GM19455 (cell line): ENCODE data around the gene PTPN22.

Experiments
- ATAC-seq: cut with Tn5 transposase; IDR thresholded peaks from one replicate; pipeline ENCODE4 v1.9.1; 2021; ENCODE audit not compliant: unreplicated experiment

PTPN22 gene

DNA sequence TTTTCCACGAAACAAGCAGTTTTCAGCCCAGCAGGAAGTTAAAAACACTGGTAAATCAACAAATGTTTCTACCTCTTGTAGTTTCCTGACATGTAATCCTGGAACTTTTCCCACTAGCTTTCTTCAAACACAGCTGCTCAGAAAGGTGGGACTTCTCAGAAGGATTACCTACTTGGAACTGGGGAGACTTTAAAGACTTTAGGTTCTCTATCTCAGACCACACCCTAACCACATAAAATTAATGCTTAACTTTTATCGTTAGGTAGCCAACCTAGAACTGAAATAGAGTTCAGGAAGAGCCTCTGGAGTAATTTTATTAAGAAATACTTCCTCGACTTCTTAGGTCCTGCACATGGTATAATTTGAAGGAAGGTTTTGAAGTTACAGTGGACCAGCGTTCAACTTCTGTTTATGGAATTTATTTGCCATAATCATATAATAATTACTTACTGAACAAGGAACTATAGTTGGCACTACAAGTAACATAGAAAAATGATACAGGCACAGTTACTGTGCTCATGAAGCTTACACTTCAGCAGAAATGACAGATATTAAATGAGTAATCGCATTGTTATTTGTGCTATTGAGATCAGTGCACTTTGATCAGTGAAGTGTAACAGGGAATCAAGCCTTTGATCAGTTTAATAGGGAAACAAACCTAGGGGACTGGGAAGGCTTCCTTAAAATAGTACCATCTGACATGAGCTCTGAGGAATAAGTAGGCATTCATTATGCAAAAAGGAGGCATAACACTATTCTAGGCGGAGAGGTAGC is 16.1 kb upstream of the PTPN22 start, which contains the start of gene BCL2L15:
Gene BCL2L15 (minus strand): TSS at position 180 of the 774 bp plus-strand sequence. CDS start 206 bp downstream, outside the sequence.
- ATAC-seq: no peak

DNA sequence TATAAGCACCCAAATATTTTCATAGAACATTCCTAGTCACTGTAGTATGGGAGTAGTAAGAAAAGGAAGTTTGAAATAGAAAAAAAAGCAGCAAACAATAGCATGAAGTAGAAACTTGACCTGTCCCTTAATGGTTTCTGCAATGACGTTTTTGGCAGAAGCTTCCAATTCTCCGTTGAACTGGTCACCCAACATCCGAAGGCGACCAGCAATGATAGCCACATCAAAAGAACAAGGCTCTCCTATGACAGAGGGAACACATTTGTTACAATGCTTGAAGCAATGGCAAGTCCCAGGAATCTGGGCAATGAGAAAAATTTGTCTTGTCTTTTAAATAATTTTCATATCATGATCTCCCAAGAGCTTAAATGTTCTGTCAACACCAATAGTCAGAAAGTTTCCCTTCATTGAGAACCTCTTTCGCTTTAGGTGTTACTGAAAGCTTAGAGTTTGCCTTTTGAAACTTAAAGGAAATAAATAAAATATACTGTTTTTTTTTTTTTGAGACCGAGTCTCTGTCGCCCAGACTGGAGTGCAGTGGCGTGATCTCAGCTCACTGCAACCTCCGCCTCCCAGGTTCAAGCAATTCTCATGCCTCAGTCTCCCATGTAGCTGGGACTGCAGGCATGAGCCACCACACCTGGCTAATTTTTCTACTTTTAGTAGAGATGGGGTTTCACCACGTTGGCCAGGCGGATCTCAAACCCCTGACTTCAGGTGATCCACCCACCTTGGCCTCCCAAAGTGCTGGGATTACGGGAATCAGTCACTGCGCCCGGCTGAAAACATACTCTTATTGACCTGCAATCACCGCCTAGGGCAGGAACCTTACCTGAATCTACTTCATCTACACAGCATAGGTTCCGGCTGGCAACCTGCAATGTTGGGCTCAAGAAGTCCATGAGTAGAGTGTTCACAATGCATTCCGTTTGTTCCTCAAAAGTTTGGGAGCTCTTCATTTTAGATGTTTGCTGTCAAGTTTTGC is 15.2 kb upstream of the PTPN22 start:
- ATAC-seq: no peak

DNA sequence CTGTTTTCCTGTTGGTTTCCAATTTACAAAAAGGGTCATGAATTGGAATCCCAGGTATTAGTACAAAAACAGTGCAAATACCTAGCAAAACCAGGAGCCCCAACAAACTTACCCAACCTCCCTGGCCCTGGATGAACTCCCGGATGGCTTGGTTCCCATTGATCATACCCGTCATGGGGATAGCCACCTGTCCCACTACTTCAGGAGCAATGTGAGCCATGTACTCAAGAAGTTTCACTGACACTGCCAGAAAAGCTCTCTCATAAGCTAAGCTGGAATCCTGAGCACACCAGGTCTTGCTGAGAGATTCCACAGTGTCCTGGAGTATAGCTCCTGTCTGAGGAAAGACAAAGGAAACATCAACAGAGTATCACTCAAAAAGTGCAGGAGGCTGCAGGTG is 10.1 kb upstream of the PTPN22 start:
- ATAC-seq: no peak

DNA sequence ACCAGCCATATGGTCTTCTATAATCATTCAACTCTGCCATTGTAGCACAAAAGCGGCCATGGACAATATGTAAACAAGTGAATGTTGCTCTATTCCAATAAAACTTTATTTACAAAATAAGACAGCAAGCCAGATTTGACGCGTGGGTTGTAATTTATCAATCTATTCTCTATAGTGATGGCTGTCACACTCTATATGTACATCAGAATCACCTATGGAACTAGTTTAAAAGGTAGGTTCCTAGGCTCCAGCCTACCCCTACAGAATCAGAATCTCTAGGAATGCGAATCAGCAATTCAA is 8.2 kb upstream of the PTPN22 start:
- ATAC-seq: no peak

DNA sequence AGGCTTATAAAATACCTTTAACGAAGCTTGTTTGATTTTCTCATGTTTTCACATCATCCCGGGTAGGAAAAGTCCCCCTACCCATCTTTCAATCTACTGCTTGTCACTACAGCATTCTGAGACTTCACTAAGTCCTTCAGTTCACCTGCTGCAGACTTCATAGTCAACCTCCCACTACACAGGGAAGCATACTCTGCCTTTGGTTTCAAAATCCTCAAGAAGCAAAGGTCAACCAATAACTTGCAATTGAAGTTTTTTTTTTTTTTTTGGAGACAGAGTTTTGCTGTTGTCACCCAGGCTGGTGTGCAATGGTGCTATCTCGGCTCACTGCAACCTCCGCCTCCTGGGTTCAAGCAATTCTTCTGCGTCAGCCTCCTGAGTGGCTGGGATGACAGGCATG is 4.7 kb upstream of the PTPN22 start:
- ATAC-seq: no peak

DNA sequence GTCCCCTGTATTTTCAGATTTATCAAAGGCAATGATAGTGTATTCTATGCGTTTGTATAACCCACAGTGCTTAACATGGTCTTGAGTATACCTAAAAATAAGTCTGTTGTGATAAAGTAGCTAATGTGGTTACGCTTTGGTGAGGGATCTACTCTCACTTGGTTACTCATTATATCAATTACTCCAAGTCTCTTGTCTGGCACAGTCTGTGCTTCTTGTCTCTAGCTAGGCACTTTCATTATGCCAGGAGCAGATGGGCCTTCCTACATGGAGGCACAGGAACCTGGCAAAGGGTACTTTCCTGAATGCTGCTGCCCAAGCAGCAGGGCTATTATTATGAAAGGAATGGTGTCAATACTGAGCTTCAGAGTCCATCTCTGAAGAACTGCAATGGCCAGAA is 4.2 kb upstream of the PTPN22 start:
- no peak for ATAC-seq

DNA sequence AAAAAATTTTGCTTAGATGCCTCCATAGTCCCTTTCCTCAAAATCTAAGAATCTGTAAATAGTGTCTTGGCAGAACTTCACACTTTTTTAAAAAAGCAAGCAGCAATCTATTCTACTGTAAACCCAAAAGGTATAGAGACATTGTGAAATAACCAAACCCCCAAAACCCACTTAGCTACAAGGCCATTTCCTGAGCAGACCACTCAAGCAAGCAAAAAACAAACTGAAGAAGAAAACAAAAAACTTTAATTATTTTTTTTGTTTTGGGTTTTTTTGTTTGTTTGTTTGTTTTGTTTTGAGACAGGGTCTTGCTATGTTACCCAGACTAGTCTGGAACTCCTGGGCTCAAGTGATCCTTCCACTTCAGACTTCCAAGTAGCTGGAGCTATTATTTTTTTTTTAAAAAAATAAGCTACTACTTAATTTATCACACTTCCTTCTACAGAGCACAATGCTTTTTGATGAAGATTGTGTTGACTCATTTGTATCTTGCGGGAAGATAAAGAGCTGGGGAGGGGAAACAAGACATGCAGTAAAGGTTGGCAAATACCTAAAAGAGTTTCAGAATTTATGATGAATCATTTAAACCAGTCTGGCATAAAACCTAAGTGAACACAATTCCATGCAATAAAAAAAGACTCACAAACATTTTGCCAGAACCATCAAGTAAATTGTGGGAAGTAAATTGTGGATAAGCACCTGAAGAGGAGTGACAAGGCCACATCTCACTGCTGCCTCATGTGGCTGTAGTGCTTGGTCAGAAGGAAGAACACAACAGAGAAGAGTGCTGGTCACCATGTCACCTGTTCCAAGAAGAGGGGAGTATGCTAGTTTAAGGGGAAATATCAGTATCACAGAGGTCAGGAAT is 2.7 kb upstream of the PTPN22 start:
- ATAC-seq: peak; percentile 39

DNA sequence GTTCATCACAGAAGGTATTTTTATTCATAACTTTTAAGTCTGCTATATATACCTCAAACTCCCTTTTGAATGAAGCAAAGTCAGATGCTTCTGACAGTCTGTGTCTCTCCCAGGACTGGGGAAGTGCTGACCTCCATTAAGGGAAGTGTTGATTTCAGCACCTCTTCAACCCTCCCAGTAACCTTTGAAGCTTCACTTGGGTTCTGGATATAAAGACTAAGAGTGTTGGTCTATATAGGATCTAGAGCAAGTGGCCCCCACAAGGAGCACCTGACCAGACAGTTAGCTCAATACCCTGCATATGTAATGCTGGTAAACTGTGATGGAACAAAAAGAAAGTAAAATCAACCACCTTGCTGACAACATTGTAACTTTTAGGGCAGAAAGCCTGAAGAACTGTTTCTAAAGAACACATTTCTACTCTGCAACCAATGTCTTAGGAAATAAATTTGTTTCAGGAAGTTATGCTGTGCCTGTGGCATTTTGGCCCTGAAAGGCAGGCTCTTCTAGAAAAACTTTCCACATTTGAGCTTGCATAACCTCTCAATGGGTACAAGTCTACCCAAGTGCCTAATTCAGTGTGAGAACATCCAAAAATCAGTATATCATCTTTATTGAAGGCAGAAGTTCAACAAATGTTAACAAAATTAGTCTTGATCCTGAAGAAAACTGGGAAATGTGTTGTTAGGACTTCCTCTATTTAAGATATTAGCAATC is 865 bp upstream of the PTPN22 start:
- peak; percentile 10 for ATAC-seq

DNA sequence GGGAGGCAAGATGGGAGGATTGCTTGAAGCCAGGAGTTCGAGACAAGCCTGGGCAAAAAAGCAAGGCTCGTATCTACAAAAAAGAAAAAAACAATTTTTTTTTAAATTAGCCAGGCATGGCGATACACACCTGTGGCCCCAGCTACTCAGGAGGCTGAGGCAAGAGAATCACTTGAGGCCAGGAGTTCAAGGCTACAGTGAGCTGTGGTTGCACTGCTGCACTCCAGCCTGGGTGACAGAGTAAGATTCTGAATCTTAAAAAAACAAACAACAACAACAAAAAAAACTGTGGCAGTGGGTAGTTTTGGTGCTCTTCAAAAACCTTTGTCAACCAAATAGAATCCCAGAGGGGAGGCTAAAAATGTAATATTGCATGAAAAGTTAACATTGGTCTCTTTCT is 734 bp downstream of the PTPN22 start:
- no peak for ATAC-seq

DNA sequence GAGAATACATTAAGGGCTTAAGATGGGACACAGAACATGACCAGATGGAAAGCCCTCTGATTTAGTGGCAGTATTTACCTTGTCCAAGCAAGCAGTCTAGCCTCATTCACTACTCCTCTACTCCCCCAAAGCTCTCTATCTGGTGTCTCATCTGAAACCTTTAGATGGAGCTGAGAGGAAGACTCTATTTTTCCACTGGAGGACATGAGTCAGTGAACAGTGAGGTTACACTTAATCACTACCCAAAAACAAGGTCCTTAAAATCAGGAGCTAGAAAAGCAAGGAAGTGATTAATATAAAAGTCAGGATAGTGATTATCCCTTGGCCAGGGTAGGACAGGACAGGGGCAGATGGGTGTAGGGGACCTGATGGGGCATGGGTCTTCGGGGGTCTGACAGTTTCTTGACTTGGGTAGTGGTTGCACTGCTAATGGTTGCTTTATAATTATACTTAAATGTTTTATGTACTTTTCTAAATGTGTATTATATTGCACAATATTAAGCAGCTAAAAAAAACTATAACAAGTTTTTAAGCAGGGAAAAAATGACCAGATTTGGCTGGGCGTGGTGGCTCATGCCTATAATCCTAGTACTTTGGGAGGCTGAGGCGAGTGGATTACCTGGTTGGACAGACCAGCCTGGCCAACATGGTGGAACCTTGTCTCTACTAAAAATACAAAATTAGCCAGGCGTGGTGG is 3.0 kb downstream of the PTPN22 start:
- no peak for ATAC-seq

DNA sequence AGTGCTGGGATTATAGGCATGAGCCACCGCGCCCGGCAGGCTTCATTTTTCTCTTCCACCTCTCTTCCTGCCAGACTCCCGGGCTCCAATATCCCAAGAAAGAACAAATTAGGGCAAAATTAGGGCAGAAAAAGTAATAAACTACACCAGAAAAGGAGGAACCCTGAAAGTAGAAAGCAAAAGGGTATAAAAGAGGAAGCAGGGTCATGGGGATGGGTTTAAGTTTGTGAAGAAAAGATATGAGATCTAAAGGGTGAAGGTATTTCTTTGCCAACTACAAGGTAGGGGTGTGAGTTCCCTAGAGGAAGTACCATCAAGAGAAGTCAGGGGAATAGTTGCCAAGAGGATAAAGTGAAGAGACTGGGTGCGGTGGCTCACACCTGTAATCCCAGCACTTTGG is 9.9 kb downstream of the PTPN22 start:
- no peak for ATAC-seq

DNA sequence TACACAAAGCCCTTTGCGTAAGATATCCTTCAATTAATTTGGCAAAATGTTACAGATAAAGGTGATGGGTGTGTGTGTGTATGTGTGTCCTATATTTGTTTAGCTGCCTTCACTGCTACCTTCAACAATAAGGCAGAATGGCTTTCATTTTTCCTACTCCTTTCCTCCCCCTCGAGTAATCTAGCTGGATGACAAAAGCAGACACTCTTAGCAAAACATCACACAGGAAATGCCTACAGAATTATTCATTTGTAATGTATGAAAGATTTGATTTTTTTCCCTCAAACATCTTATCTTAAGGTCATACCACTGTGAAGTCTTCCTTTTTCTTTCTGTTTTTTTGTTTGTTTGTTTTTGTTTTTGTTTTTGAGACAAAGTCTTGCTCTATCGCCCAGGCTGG is 10.6 kb downstream of the PTPN22 start:
- no peak for ATAC-seq

DNA sequence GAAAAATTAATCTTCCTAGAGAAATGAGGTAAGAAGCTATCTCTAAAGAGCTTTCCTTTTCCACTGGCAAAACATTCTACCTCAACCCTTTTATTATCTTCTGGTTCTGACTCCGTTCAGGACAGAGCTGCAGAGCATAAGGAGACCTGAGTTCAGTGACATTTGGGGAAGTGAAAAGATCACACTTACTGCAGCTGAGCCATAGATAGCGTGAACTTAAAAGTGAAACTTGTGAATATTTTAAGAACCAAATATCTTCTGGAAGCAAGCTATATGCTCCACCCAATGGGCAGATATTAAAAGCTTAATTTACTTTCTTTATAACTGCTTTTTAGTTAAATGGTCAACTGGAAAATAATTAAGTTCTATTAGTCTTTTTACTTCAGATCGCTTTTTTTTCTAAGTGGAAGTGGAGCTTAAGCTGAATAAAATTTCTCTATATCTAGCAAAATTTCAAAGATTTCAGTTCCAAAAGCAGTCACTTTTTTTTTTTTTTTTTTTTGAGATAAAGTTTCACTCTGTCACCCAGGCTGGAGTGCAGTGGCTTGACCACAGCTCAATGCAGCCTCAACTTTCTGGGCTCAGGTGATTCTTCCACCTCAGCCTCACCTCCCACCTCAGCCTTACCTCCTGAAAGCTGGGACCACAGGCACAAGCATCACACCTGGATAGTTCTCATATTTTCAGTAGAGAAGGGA is 11.9 kb downstream of the PTPN22 start:
- ATAC-seq: peak; percentile 85

DNA sequence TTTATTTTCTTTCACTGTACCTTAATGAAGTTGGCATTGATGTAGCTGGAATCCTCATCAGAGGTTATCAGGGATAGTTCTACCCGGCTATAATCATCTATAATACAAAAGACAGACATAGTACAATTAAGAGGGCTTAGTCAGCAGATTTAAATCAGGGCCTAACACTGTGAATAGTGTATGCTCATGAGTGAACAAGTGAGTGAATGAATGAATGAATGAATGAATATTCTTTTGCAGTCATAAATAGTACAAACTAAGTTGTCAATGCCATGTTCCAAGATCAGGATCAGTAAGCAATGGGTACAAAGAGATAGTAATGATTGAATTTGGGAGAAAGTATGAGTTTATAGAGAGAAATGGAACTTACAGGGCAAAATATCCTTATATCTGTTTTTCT is 12.5 kb downstream of the PTPN22 start:
- ATAC-seq: no peak

DNA sequence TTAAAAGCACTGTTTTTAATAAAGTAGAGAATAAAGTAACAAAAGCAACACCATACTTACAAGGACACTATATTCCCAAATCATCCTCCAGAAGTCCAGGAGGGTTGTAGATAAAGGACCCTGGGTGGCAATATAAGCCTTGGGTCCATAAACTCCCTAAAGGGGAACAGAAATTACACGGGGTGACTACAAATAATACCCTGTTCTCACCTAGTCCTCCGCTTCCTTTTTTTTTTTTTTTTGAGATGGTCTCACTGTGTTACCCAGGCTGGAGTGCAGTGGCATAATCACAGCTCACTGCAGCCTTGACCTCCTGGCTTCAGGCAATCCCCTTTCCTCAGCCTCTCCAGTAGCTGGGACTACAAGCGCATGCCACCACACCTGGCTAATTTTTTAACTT is 13.1 kb downstream of the PTPN22 start:
- ATAC-seq: peak; percentile 37

DNA sequence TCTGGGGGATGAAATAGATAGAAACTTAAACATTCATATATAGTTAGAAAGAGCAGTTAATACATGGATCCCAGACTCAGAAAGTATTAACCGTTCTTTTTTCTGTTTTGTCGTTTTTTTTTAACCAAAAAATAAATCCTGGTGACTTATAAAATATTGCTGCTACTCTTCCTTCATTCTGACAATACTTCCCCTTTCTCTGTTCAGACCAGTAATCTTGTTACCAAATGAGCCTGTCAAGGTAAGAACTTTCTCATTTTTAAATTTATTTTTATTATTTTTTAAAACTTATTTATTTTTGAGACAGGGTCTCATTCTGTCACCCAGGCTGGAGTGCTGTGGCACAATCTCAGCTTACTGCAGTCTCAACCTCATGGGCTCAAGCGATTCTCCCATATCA is 13.7 kb downstream of the PTPN22 start:
- ATAC-seq: no peak

DNA sequence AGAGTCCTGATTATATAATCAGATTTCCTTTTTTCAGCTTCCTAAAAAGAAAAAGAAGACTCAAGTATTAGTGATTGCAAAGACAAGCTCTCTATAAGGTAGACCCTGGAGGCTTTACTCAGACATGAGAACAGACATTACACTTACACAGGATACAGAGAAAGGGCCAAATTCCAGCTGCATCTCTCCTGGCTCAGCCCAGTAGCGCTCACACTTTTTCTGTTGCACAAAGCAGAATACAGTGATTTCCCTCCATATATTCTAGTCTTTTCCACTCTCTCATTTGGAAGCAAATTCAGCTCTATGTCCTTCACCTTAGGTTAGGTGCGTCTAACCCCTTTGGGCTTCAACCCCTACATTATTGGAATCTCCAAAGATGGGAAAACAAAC is 15.1 kb downstream of the PTPN22 start:
- no peak for ATAC-seq

DNA sequence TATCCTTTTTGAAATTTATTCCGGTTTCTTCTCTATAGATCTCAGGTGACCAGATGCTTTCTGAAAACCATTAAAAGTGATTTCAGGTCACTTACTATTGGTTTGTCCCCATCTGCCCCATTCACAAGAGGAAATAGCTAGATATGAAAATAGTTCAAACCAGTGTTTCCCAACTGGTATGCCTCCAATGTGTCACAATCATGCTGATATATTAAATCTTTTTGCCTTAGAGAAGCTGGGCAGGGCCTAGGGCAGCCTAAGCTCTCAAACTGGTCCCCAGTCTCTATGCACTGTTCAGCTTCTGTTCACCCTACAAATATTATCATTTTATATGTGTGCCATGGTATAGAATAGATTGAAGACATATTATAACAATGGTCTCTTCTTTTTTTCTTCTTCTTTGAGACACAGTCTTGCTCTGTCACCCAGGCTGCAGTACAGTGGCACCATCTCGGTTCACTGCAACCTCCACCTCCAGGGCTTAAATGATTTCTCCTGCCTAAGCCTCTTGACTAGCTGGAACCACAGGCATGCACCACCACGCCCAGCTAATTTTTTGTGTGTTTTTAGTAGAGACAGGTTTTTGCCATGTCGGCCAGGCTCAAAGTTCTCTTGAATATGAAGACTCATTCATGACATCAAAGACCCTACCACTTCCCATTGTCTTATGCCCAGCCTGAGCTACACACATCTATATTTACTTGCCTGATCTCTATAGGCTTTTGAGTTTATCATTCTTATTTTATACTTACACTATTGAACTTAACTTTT is 15.7 kb downstream of the PTPN22 start:
- no peak for ATAC-seq

DNA sequence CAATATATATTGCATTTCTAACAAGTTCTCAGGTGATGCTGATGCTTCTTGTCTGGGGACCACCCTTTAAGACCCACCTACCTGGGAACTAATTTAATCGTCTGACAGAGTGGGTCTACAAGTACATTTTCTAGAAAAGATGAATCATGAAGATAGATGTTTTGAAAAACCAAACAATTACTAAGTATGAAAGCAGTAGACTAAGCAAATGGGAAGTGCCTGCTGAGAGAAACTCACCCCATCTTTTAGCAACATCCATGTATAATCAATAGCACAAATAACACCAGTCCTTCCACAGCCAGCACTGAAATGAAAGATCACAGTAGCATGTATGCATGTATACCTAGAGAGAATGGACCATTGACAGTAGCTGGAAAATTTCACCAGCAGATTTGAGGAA is 17.3 kb downstream of the PTPN22 start:
- no peak for ATAC-seq
